Skin of body (tissue), 2 donors: Measurements from ENCODE around the gene MUC5AC. TPM values are rescaled to one million over a fixed set of nuclear protein-coding genes. Genes with fewer than 3 reads are reported as not detected.
"Not testable (repeated sequence)": the region's sequence is repeated elsewhere in the genome, so short reads cannot be mapped to it uniquely, and the experiment has no call there.

Source experiments
- DNase-seq: peaks from one replicate; lab custom pipeline; 2025; lab: John Stamatoyannopoulos, UW
- total RNA-seq: library from RNA; depleted of rRNA; stranded (reverse); fragments of >200 nt; gene quantifications from one replicate; pipeline ENCODE4 v1.2.3, GENCODE V29; 2014

The MUC5AC gene
- total RNA-seq, 1 donor from 2014 or later, result 0.39 TPM

- DNase-seq, result no peak
Observed at GRCh38 chr11:1160231-1161101, 2.7 kb downstream of the MUC5AC start.

- DNase-seq, result no peak
Observed at GRCh38 chr11:1161410-1162137, 3.8 kb downstream of the MUC5AC start.

GRCh38 chr11:1162138-1162475 is 4.4 kb downstream of the MUC5AC start:
- no peak for DNase-seq

- DNase-seq, result no peak
Observed at GRCh38 chr11:1162491-1163311, 4.9 kb downstream of the MUC5AC start.

GRCh38 chr11:1163321-1163910 is 5.7 kb downstream of the MUC5AC start:
- no peak for DNase-seq

DNA sequence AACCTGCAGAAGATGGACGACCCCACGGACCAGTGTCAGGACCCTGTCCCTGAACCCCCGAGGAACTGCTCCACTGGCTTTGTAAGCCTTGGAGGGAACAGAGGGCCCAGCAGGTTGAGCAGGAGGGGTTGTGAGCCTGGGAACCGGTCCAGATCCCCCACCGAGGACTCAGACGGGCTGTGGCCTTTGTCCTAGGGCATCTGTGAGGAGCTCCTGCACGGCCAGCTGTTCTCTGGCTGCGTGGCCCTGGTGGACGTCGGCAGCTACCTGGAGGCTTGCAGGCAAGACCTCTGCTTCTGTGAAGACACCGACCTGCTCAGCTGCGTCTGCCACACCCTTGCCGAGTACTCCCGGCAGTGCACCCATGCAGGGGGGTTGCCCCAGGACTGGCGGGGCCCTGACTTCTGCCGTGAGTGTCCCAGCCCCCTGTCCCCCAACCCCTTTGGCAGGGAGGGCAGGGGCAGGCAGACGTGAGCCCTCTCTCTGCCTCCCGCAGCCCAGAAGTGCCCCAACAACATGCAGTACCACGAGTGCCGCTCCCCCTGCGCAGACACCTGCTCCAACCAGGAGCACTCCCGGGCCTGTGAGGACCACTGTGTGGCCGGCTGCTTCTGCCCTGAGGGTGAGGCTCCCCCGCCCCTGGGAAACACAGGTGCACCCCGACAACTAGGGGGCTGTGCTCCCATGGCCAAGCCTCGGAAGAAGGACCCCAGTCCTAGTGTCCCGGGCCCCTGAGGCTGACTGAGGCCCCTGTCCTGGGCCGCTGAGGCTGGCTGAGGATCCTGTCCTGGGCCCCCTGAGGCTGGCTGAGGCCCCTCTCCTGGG is 6.4 kb downstream of the MUC5AC start:
- DNase-seq, result no peak

DNA sequence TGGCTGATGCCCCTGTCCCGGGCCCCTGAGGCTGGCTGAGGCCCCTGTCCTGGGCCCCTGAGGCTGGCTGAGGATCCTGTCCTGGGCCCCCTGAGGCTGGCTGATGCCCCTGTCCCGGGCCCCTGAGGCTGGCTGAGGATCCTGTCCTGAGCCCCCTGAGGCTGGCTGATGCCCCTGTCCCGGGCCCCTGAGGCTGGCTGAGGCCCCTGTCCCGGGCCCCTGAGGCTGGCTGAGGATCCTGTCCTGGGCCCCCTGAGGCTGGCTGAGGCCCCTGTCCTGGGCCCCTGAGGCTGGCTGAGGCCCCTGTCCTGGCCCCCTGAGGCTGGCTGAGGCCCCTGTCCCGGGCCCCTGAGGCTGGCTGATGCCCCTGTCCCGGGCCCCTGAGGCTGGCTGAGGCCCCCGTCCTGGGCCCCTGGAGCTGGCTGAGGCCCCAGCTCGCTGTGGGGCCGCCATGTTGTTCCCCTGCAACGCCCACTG is 7.1 kb downstream of the MUC5AC start:
- DNase-seq, result not testable (repeated sequence)

DNA sequence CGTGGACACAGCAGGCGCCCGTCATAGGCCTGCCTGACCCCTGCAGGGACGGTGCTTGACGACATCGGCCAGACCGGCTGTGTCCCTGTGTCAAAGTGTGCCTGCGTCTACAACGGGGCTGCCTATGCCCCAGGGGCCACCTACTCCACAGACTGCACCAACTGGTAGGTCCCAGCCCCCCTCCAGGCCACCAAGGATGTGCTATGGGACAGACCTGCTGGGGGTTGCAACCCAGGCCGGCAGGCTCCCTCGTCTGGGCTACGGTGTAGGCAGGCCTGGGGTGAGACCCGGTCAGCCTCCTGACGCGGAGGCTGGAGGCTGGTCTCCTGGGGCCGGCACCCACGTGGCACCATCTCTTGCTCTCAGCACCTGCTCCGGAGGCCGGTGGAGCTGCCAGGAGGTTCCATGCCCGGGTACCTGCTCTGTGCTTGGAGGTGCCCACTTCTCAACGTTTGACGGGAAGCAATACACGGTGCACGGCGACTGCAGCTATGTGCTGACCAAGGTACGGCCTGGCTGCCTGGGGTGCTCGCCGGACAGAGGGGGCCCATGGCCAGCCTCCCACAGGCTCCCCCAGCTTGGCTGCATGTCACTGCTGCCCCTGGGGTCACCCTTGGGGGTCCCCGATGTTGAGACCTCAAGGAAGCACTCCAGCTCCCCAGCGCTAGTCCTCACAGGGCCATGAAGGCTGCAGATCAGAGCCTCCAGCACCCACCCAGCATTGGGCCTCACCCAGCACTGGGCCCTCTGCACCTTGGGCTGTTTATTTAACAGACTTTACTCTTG is 7.7 kb downstream of the MUC5AC start:
- no peak for DNase-seq

GRCh38 chr11:1167256-1167655 is 9.5 kb downstream of the MUC5AC start:
- DNase-seq, result no peak

GRCh38 chr11:1167751-1168231 is 10.0 kb downstream of the MUC5AC start:
- no peak for DNase-seq

DNA sequence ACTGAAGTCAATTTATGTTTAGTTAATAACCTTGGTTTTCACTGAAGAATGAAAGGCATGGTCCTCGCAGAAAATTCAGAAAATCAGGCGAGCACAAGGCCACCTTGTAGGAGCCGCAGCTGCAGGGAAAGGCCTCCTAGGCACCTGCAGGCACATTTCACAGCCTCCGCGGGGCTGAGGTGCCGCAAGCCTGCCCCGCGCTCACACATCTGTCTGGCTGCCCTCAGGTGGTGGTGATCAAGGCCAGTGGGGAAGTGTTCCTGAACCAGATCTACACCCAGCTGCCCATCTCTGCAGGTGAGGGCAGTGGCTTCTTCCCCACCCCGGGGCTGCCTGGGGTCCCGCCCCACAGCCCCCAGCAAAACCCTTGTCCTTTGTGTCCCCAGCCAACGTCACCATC is 10.5 kb downstream of the MUC5AC start:
- DNase-seq, result no peak

DNA sequence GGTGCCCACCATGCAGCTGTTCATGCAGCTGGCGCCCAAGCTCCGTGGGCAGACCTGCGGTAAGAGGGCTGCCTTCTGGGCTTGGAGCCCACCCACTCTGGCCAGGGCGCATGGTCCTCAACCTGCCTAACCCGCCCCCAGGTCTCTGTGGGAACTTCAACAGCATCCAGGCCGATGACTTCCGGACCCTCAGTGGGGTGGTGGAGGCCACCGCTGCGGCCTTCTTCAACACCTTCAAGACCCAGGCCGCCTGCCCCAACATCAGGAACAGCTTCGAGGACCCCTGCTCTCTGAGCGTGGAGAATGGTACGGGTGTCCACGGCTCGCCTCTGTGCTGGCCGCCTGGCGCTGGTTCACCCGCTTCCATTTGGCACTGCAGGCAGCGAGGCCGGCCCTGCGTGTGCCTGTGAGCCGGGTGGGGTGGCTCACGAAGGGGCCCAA is 11.0 kb downstream of the MUC5AC start:
- no peak for DNase-seq

DNA sequence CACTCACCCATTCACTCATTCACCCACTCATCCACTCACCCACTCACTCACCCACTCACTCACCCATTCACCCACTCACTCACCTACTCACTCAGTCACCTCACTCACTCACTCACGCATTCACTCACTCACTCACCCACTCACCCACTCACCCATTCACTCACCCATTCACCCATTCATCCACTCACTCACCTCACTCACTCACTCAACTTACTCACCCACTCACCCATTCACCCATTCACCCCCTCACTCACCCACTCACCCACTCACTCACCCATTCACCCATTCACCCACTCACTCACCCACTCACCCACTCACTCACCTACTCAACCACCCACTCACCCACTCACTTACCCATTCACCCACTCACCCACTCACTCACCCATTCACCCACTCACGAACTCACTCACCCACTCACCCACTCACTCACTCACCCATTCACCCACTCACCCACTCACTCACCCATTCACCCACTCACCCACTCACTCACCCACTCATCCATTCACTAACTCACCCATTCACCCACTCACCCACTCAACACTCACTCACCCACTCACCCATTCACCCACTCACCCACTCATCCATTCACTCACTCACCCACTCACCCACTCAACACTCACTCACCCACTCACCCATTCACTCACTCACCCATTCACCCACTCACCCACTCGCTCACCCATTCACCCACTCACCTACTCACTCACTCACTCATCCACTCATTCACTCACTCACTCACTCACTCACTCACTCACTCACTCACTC is 13.7 kb downstream of the MUC5AC start:
- no peak for DNase-seq

DNA sequence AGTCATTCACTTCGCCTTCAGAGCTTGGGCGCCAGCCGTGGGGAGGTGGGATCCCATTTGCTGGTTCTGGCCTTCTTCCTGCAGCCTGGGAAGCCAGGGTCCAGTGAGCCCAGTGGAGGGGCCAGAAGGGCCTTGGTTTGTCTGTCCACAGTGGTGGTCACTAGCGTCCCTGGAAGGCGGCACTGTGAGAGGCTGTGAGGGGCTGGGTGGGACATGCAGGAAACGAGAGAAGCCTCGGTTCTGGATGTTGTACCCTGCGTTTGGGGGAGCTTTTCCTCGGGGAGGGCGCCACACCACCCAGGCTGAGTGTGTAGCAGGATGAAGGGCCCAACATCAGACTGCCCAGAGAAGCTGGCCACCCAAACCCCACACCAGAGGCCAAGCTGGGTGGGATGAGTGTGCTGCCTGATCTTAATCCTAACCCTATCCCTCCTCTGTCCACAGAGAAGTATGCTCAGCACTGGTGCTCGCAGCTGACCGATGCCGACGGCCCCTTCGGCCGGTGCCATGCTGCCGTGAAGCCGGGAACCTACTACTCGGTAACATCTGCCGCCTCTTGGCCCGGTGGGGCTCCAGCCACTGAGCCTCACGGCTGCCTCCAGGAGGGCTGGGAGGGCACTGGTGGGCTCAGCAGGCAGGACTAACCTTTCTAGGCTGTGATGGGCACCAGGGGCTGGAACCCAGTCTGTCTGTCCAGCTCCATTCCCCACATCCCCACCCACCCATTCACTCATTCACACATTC is 14.4 kb downstream of the MUC5AC start:
- DNase-seq, result no peak

DNA sequence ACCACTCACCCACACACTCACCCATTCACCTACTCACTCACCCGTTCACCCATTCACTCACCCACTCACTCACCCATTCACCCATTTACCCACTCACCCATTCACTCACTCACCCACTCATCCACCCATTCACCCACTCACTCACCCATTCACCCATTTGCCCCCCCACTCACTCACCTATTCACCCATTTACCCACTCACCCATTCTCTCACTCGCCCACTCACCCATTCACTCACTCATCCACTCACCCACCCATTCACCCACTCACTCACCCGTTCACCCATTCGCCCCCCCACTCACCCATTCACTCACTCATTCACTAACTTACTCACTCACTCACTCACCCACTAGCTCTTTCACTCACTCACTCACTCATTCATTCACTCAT is 15.0 kb downstream of the MUC5AC start:
- no peak for DNase-seq

GRCh38 chr11:1173396-1173795 is 15.6 kb downstream of the MUC5AC start:
- not testable (repeated sequence) for DNase-seq

- DNase-seq, result no peak
Observed at GRCh38 chr11:1174441-1175370, 17.0 kb downstream of the MUC5AC start.
